K562 (cell line): ENCODE data around the gene CHSY1. TPM values are rescaled to one million over a fixed set of nuclear protein-coding genes. Genes with fewer than 3 reads are reported as not detected.
"Not testable (repeated sequence)": the region's sequence is repeated elsewhere in the genome, so short reads cannot be mapped to it uniquely, and the experiment has no call there.

ENCODE experiments used
- ATAC-seq: fragments of 200-7000 bp; cut with Tn5 transposase; 3 replicates; pipeline ENCODE4 v1.9.1; 2020; ENCODE audit warnings: moderate library complexity
- BruUV-seq: library from RNA; stranded (reverse); fragments of 400-500 nt; replicated peaks from 2 replicates; lab custom pipeline; 2021; lab: Mats Ljungman, UMichigan
- CTCF ChIA-PET: fragments of 300-600 bp; formaldehyde crosslinking; extraction: SDS; loops from one replicate; lab custom pipeline; 2021; ENCODE audit warnings: low intra/inter-chr PET ratio; lab: Yijun Ruan, JAX
- POLR2A ChIA-PET: fragments of 300-600, 350-650 bp; sonication (Branson Sonifier 250); formaldehyde crosslinking; extraction: SDS; loops from one replicate; lab custom pipeline; 2021; ENCODE audit warnings: antibody characterized with exemption, inconsistent platforms; lab: Yijun Ruan, JAX
- DNase-seq, 4 experiments: peaks; one replicate each; pipeline versions ENCODE4 v3.0.0 to v3.0.0-alpha.2; 2011 to 2018; ENCODE audit warnings: low spot score in 3 of 4, mixed read lengths in 3 of 4; ENCODE audit errors: extremely low read depth in 1 of 4
- FAIRE-seq: peaks from 2 replicates; lab custom pipeline; 2011; peaks lifted over from hg19 to GRCh38; lab: Jason Lieb, UNC
- H2AFZ ChIP-seq: 2 replicates; pipeline ENCODE4 v1.6.0; 2011; ENCODE audit warnings: low read depth, low read length, control low read depth, inconsistent platforms
- H3K27ac ChIP-seq: fragments of 200-600 bp; 3 replicates; pipeline ENCODE4 v1.8.0; 2011; ENCODE audit warnings: low read depth, mild to moderate bottlenecking, control low read depth, inconsistent platforms, low read length, moderate library complexity, mixed read lengths; ENCODE audit errors: extremely low read depth
- H3K27me3 ChIP-seq, 2 experiments: fragments of 300-600 bp in 1 of 2; 2 replicates in 1 of 2; 3 replicates in 1 of 2; pipeline versions ENCODE4 v1.6.0 to v1.8.0; 2011; ENCODE audit warnings: inconsistent platforms in 2 of 2, low read length in 2 of 2, mild to moderate bottlenecking in 1 of 2, mixed read lengths in 1 of 2, moderate library complexity in 1 of 2; ENCODE audit not compliant: control insufficient read depth in 2 of 2, insufficient read depth in 2 of 2
- H3K36me3 ChIP-seq: fragments of 300-600 bp; 3 replicates; pipeline ENCODE4 v1.8.0; 2011; ENCODE audit warnings: mild to moderate bottlenecking, low read length, inconsistent platforms; ENCODE audit not compliant: control insufficient read depth, insufficient read depth
- H3K4me1 ChIP-seq, 2 experiments: fragments of 200-600 bp in 1 of 2; replicated peaks in 1 of 2; 2 replicates in 1 of 2; 3 replicates in 1 of 2; pipeline versions ENCODE4 v1.5.1 to v1.8.0; 2011; ENCODE audit warnings: inconsistent platforms in 2 of 2, low read length in 2 of 2, mild to moderate bottlenecking in 1 of 2, mixed read lengths in 1 of 2, moderate library complexity in 1 of 2; ENCODE audit not compliant: control insufficient read depth in 2 of 2, insufficient read depth in 2 of 2
- H3K4me2 ChIP-seq: 2 replicates; pipeline ENCODE4 v1.6.1; 2011; ENCODE audit warnings: low read length, control low read depth, inconsistent platforms, mixed read lengths; ENCODE audit not compliant: insufficient read depth
- H3K4me3 ChIP-seq: fragments of 200-600 bp; sonication (generic), shearing (Covaris generic); 2 replicates; pipeline ENCODE4 v1.5.1; 2016; ENCODE audit warnings: control low read depth, inconsistent platforms
- H3K79me2 ChIP-seq: fragments of 200-600 bp; 3 replicates; pipeline ENCODE4 v1.8.0; 2011; ENCODE audit warnings: low read length, inconsistent platforms; ENCODE audit not compliant: control insufficient read depth, insufficient read depth
- H3K9ac ChIP-seq, 2 experiments: 2 replicates each; pipeline versions ENCODE4 v1.6.0 to v1.6.1; 2011; ENCODE audit warnings: low read depth in 2 of 2, low read length in 2 of 2, control low read depth in 1 of 2, inconsistent platforms in 1 of 2, mild to moderate bottlenecking in 1 of 2, mixed read lengths in 1 of 2; ENCODE audit not compliant: insufficient read depth in 1 of 2
- H3K9me1 ChIP-seq: one replicate; pipeline ENCODE4 v1.6.0; 2011; ENCODE audit warnings: inconsistent platforms, mild to moderate bottlenecking, low read length, moderate library complexity; ENCODE audit not compliant: control insufficient read depth, insufficient read depth
- H3K9me3 ChIP-seq: replicated peaks from 2 replicates; pipeline ENCODE4 v1.5.1; 2011; ENCODE audit warnings: low read depth, low read length, inconsistent platforms; ENCODE audit not compliant: control insufficient read depth, insufficient read depth
- H4K20me1 ChIP-seq: replicated peaks from 2 replicates; pipeline ENCODE4 v1.6.1; 2011; ENCODE audit warnings: low read length, inconsistent platforms, mixed read lengths; ENCODE audit not compliant: control insufficient read depth, insufficient read depth
- CBFA2T3 ChIP-seq: fragments of 450-650 bp; IDR thresholded peaks from 2 replicates; pipeline ENCODE4 v1.6.1; 2017
- HINFP ChIP-seq: fragments of 450-650 bp; conservative IDR thresholded peaks from 2 replicates; pipeline ENCODE4 v1.6.1; 2016; ENCODE audit warnings: missing genetic modification characterization, low read depth, mild to moderate bottlenecking, control low read depth, missing compliant biosample characterization
- HOXB6 ChIP-seq: fragments of 250-450 bp; sonication (Bioruptor Pico); IDR thresholded peaks from 2 replicates; pipeline ENCODE4 v1.5.1; 2022; ENCODE audit warnings: mild to moderate bottlenecking, borderline replicate concordance
- MITF ChIP-seq: IDR thresholded peaks from 2 replicates; pipeline ENCODE4 v1.6.1; 2014; ENCODE audit warnings: antibody characterized with exemption
- SLC30A9 ChIP-seq: fragments of 250-450 bp; sonication (Bioruptor Pico); IDR thresholded peaks from 2 replicates; pipeline ENCODE4 v1.8.0; 2022; ENCODE audit warnings: mild to moderate bottlenecking, moderate library complexity
- ZNF431 ChIP-seq: sonication (generic); formaldehyde crosslinking; IDR thresholded peaks from 2 replicates; pipeline ENCODE4 v1.8.0; 2022; ENCODE audit warnings: mild to moderate bottlenecking, missing genetic modification reagents
- WGBS: fragments of 100-300 bp; shearing (Covaris generic); methylation state at CpG from one replicate; pipeline ENCODE4 v1.1.6; 2016; ENCODE audit warnings: low coverage, mixed read lengths; ENCODE audit not compliant: insufficient coverage; ENCODE audit errors: missing lambda C conversion rate; 5-methylcytosine and 5-hydroxymethylcytosine counted together
- in situ Hi-C: fragments of 300-500 bp; cut with MboI; formaldehyde crosslinking; loops from 4 replicates; pipeline ENCODE4 v1.15.0; 2018; ENCODE audit warnings: inconsistent platforms, mixed read lengths
- intact Hi-C: fragments of 100-400 bp; cut with micrococcal nuclease; formaldehyde crosslinking; loops from 2 replicates; pipeline ENCODE4 v1.14.2; 2022
- polyA plus RNA-seq, 8 experiments: library from polyadenylated mRNA; depleted of rRNA in 4 of 8; stranded (reverse) in 5 of 8; unstranded in 3 of 8; fragments of >200 nt; fragmentation: Nextera tagmentation in 2 of 8; fragmentation: Illumina TruSeq in 1 of 8; extraction: Ambion mirVana in 2 of 8; extraction: Trizol in 1 of 8; gene quantifications; 2 replicates each; pipeline versions ENCODE4 v1.2.1 to v1.2.3, GENCODE V29; 2011 to 2014; ENCODE audit warnings: inconsistent platforms in 1 of 8, missing spikeins in 1 of 8
- total RNA-seq, 7 experiments: library from RNA; depleted of rRNA in 6 of 7; stranded (reverse); fragments of >200 nt in 6 of 7; fragmentation: Illumina TruSeq in 2 of 7; extraction: Trizol in 2 of 7; gene quantifications; 2 replicates each; pipeline versions ENCODE4 v1.2.1 to v1.2.3, GENCODE V29; 2011 to 2021; ENCODE audit warnings: low replicate concordance in 1 of 7

Gene CHSY1
- total and polyA plus RNA-seq, 9 of the 15 experiments (the other 6 are each of a cell fraction or from before 2014, with no cell fraction given) = 7.0 to 16.4 (median 13.4) TPM

- TF ChIP-seq MITF (no peak), CBFA2T3 (no peak)
These were observed 35.7 kb downstream of the CHSY1 start (continued) for GRCh38 chr15:101216100-101216499.

GRCh38 chr15:101215681-101216080 is 36.2 kb downstream of the CHSY1 start:
- no peak overlapping the region for H2AFZ ChIP-seq
- POLR2A ChIA-PET = interaction anchor here (1.2 kb wide), 1 partner anchor 10 kb away, joined by 3 read pairs; no protein-coding TSS in a partner anchor
- TF ChIP-seq SLC30A9 (CRISPR knock-in tag) = no peak
- TF ChIP-seq ZNF431 (CRISPR knock-in tag) = no peak
- no peak for TF ChIP-seq HOXB6 (CRISPR knock-in tag)
- no peak for TF ChIP-seq HINFP (tag)

DNA sequence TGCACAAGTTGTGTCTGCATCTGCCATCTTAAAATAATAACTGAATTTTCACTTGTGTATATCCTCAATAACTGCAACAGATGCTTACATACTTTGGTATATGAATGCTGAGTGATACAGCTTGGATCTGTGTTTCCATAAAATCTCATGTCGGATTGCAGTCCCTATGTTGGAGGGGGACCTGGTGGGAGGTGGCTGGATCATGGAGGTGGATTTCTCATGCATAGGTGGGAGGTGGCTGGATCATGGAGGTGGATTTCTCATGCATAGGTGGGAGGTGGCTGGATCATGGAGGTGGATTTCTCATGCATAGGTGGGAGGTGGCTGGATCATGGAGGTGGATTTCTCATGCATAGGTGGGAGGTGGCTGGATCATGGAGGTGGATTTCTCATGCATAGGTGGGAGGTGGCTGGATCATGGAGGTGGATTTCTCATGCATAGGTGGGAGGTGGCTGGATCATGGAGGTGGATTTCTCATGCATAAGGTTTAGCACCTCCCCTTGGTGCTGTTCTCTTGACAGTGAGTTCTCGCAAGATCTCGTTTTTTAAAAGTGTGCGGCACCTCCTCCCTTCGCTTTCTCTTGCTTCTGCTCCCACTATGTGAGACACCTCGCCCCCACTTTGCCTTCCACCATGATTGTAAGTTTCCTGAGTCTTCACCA is 37.3 kb downstream of the CHSY1 start:
- H3K36me3 ChIP-seq, BruUV-seq, intact Hi-C loops, in situ Hi-C loops, H3K27ac ChIP-seq, H2AFZ ChIP-seq, H3K9me3 ChIP-seq, ATAC-seq, H3K4me3 ChIP-seq, CTCF ChIA-PET, H3K4me2 ChIP-seq, H3K4me1 ChIP-seq, H3K9me1 ChIP-seq, H3K27me3 ChIP-seq, H4K20me1 ChIP-seq, POLR2A ChIA-PET, FAIRE-seq, DNase-seq, H3K9ac ChIP-seq: not testable (repeated sequence)
- 81% methylated on average over 6 of the region's 6 CpGs for WGBS
- H3K79me2 ChIP-seq = peaks cover 41% of the 10 kb centered on the region

More at GRCh38 chr15:101215681-101216080, 36.2 kb downstream of the CHSY1 start:
- CTCF ChIA-PET = no interaction called here
- Histone ChIP-seq H3K27me3 (no peaks in the 10 kb centered on the region), H3K27ac (no peak overlapping the region), H3K9me1 (no peaks in the 10 kb centered on the region), H3K79me2 (peaks cover 38% of the 10 kb centered on the region), H3K4me3 (no peak overlapping the region), H3K9me3 (no peaks in the 10 kb centered on the region), H4K20me1 (no peaks in the 10 kb centered on the region; the same call in 1 of the 2 replicates), H3K4me2 (no peak overlapping the region), H3K4me1 (0 out of 5 replicates have a peak, but pooled peaks cover 0 to 3% of the 10 kb centered on the region in 2 experiments), H3K9ac (no peak overlapping the region), H3K36me3 (no peaks in the 10 kb centered on the region; the same call in 2 of the 3 replicates)
- no peak for ATAC-seq
- DNase-seq = no peak
- no peak for FAIRE-seq
- in situ Hi-C loops (no loop called here), intact Hi-C loops (no loop called here)
- 89% methylated on average over 4 of the region's 4 CpGs for WGBS
- BruUV-seq = no TSS peak
